Stomach (tissue), 9 donors: Measurements from ENCODE around the gene STARD10. TPM values are rescaled to one million over a fixed set of nuclear protein-coding genes. Genes with fewer than 3 reads are reported as not detected.

Source experiments
- DNase-seq, 2 donors: peaks; one replicate each; pipeline versions ENCODE4 v3.0.0 to v3.0.0-alpha.2; 2013 to 2019
- H3K27ac ChIP-seq, 5 donors: fragments of 200-600 bp in 4 of 5; sonication (generic) in 4 of 5; one replicate each; pipeline ENCODE4 v1.5.1; 2013 to 2019; ENCODE audit warnings: mild to moderate bottlenecking in 1 of 5, moderate library complexity in 1 of 5
- H3K27me3 ChIP-seq, 3 donors: fragments of 200-600 bp; sonication (generic); one replicate each; pipeline ENCODE4 v1.5.1; 2017 to 2019; ENCODE audit warnings: mixed run types in 1 of 3
- H3K36me3 ChIP-seq, 4 donors: fragments of 200-600 bp; sonication (generic); 1 replicate in 3 of 4; 2 replicates in 1 of 4; pipeline ENCODE4 v1.5.1; 2016 to 2019
- H3K4me1 ChIP-seq, 4 donors: fragments of 200-600 bp; sonication (generic); one replicate each; pipeline ENCODE4 v1.5.1; 2016 to 2019
- H3K4me3 ChIP-seq, 4 donors: fragments of 200-600 bp; sonication (generic) in 3 of 4; one replicate each; pipeline ENCODE4 v1.5.1; 2016 to 2019; ENCODE audit warnings: mild to moderate bottlenecking in 1 of 4
- H3K9me3 ChIP-seq, 4 donors: fragments of 200-600 bp; sonication (generic); one replicate each; pipeline ENCODE4 v1.5.1; 2016 to 2019
- EP300 ChIP-seq: sonication (generic); formaldehyde crosslinking; IDR thresholded peaks from one replicate; pipeline ENCODE4 v1.6.1; 2017; ENCODE audit warnings: antibody characterized with exemption
- POLR2A ChIP-seq, 4 donors: fragments of 450-650 bp; IDR thresholded peaks; one replicate each; pipeline ENCODE4 v1.6.1; 2016; ENCODE audit warnings: antibody characterized with exemption in 4 of 4, control low read depth in 2 of 4, mild to moderate bottlenecking in 1 of 4, moderate library complexity in 1 of 4
- POLR2AphosphoS5 ChIP-seq, 3 donors: sonication (generic); formaldehyde crosslinking; IDR thresholded peaks; one replicate each; pipeline ENCODE4 v1.6.1; 2016; ENCODE audit warnings: antibody characterized with exemption in 3 of 3
- WGBS, 5 donors: extraction: QIAGEN DNeasy Blood & Tissue Kit in 3 of 5; methylation state at CpG; one replicate each; pipeline versions ENCODE4 v1.1.5 to v1.1.7; 2013 to 2018; 5-methylcytosine and 5-hydroxymethylcytosine counted together
- intact Hi-C: fragments of 100-400 bp; cut with DNase I; formaldehyde crosslinking; loops from one replicate; pipeline ENCODE4 v1.15.1; 2023; ENCODE audit warnings: low total_unique reads
- polyA plus RNA-seq, 3 donors: library from polyadenylated mRNA; stranded (reverse); fragments of 200-250 nt; gene quantifications; one replicate each; pipeline ENCODE4 v1.2.3, GENCODE V29; 2013
- total RNA-seq, 5 donors: library from RNA; depleted of rRNA; stranded (reverse); fragments of >200 nt; gene quantifications; one replicate each; pipeline versions ENCODE4 v1.1.0 to v1.2.3, GENCODE V29; 2014 to 2016
- TF ChIP-seq, protein P1 (sequence below), 7 experiments: fragments of 450-650 bp in 4 of 7; fragments of 200-600 bp in 3 of 7; sonication (generic) in 3 of 7; IDR thresholded peaks; one replicate each; pipeline ENCODE4 v1.5.1; 2016 to 2019; ENCODE audit warnings: antibody characterized with exemption in 7 of 7, control low read depth in 2 of 7, mild to moderate bottlenecking in 1 of 7
- donor health status: healthy with polysubstance abuse.
- donor health status: Bipolar disorder and iron deficiency.
- donor health status: healthy.

The STARD10 gene
- total and polyA plus RNA-seq, 8 donors: 125 to 950 (median 346) TPM

DNA sequence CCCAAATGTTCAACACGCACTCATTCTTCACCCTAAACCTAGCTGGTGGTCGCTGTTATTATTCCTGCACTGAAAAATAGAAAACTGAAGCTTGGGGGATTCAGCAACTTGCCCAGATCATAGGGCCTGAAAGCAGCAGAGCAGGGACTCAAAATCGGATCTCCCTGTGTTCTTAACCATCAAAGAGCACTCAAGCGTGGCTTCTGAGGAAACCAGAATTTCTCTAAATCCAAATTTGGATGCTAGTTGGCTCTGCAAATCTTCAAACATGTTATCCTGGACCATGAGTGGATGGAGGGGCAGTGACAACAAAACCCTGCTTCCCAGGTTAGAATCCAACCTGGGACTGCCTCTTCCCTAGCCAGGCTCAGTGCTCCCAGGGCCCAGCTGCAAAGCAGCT is 30.0 kb downstream of the STARD10 start:
- 74 to 84% (median 78%) methylated on average over 3 to 4 of the region's 4 CpGs for WGBS, 5 donors
- no peak overlapping the region for H3K4me3 ChIP-seq
- peak overlapping the region in 1 of 5 donors; percentile 35 for H3K27ac ChIP-seq
- intact Hi-C loops: no loop called here
- peaks cover 4 to 89% (median 58%) of the 10 kb centered on the region in 4 donors for H3K4me1 ChIP-seq
- TF ChIP-seq, protein P1, sequence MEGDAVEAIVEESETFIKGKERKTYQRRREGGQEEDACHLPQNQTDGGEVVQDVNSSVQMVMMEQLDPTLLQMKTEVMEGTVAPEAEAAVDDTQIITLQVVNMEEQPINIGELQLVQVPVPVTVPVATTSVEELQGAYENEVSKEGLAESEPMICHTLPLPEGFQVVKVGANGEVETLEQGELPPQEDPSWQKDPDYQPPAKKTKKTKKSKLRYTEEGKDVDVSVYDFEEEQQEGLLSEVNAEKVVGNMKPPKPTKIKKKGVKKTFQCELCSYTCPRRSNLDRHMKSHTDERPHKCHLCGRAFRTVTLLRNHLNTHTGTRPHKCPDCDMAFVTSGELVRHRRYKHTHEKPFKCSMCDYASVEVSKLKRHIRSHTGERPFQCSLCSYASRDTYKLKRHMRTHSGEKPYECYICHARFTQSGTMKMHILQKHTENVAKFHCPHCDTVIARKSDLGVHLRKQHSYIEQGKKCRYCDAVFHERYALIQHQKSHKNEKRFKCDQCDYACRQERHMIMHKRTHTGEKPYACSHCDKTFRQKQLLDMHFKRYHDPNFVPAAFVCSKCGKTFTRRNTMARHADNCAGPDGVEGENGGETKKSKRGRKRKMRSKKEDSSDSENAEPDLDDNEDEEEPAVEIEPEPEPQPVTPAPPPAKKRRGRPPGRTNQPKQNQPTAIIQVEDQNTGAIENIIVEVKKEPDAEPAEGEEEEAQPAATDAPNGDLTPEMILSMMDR (IDR thresholded peaks at IDR 0.05): no peak
- TF ChIP-seq POLR2A (IDR thresholded peaks at IDR 0.05): no peak
- TF ChIP-seq EP300: no peak
- no peak for TF ChIP-seq POLR2AphosphoS5 (IDR thresholded peaks at IDR 0.05)
- DNase-seq: no peak
- peaks cover 5 to 20% (median 16%) of the 10 kb centered on the region in 4 donors for H3K36me3 ChIP-seq
- no peaks in the 10 kb centered on the region for H3K9me3 ChIP-seq
- no peaks in the 10 kb centered on the region for H3K27me3 ChIP-seq

DNA sequence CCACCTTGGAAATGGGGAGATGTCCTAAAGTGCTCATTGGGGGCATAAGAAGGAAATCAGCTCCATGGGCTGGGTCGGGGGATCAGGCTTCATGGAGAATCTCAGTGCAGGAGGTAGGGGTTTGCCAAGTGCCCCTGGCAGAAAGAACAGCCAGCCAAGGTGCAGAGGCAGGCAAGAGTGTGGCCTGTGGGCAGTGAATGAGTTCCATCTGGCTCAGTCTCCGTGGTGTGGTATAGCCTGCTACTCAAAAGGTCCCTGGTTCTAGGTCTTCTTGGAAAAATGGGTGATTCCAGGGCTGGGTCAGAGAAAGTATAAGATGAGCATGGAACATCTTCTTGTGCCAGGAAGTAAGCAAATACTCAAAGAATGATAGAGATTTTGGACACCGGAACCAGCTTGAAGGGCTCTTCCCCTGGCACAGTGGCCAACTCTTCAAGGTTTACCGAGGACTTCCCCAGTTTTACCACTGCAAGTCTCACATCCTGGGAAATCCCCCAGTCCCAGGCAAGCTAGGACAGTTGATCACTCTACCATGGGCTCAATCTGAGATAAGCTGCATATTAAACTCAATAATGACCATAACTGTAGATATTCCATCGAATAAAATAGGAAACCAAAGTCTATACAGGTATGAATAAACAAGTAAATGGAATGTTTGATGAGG is 31.1 kb downstream of the STARD10 start:
- Histone ChIP-seq H3K27me3 (no peaks in the 10 kb centered on the region), H3K36me3 (peaks cover 15 to 29% (median 25%) of the 10 kb centered on the region in 4 donors), H3K4me1 (peaks cover 4 to 87% (median 49%) of the 10 kb centered on the region in 4 donors), H3K4me3 (no peak overlapping the region), H3K9me3 (no peaks in the 10 kb centered on the region), H3K27ac (peak overlapping the region in 1 of 5 donors; percentile 36)
- intact Hi-C loops: no loop called here
- TF ChIP-seq EP300 (no peak), POLR2A (IDR thresholded peaks at IDR 0.05) (no peak), POLR2AphosphoS5 (IDR thresholded peaks at IDR 0.05) (no peak)
- TF ChIP-seq, protein P1 (IDR thresholded peaks at IDR 0.05): no peak
- 51 to 61% (median 55%) methylated on average over 5 of the region's 5 CpGs for WGBS, 5 donors
- no peak for DNase-seq

- 60 to 74% (median 69%) methylated on average over 8 of the region's 8 CpGs for WGBS, 5 donors
- no peaks in the 10 kb centered on the region for H3K9me3 ChIP-seq
- no peak overlapping the region for H3K27ac ChIP-seq
- peaks cover 30 to 49% (median 44%) of the 10 kb centered on the region in 4 donors for H3K36me3 ChIP-seq
- H3K4me1 ChIP-seq: peaks cover 4 to 67% (median 30%) of the 10 kb centered on the region in 4 donors
- H3K4me3 ChIP-seq: no peak overlapping the region
- TF ChIP-seq, protein P1 (IDR thresholded peaks at IDR 0.05): no peak
- TF ChIP-seq POLR2A (IDR thresholded peaks at IDR 0.05) (no peak), POLR2AphosphoS5 (IDR thresholded peaks at IDR 0.05) (no peak), EP300 (no peak)
- intact Hi-C loops: no loop called here
- no peak for DNase-seq
- no peaks in the 10 kb centered on the region for H3K27me3 ChIP-seq
These were observed 33.1 kb downstream of the STARD10 start for GRCh38 chr11:72760539-72761405.

DNA sequence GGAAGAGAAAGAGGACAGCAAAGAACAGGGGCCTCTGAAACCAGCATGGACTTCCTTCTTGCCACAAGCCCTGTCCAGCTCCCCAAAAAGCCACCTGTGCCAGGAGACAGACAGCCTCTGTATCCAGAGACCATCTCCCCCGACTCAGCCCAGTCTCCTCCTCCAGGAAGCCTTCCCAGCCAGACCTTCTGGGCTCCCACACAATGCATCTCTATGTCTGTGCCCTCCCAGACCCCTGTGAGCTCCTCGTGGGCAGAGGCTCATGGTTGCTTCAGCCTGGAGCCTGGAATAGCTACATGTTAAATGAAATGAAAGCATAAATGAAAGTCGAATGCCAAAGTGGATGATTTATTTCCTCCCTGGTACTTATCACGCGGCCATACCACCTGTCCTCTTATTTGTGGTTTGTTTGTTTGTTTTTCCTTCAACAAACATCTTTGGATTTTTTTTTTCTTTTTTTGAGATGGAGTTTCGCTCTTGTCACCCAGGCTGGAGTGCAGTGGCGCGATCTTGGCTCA is 34.3 kb downstream of the STARD10 start:
- WGBS, 5 donors: 65 to 73% (median 69%) methylated on average over 7 to 8 of the region's 8 CpGs
- peak overlapping the region in 4 of 5 donors; percentile 16 to 63 (median 30) for H3K27ac ChIP-seq
- intact Hi-C loops: no loop called here

More for the DNA sequence above, 34.3 kb downstream of the STARD10 start:
- peak in 1 of 2 donors; percentile 51 for DNase-seq
- H3K9me3 ChIP-seq: no peaks in the 10 kb centered on the region
- peaks cover 30 to 62% (median 54%) of the 10 kb centered on the region in 4 donors for H3K36me3 ChIP-seq
- TF ChIP-seq POLR2AphosphoS5 (IDR thresholded peaks at IDR 0.05) (no peak), POLR2A (IDR thresholded peaks at IDR 0.05) (no peak), EP300 (no peak)
- TF ChIP-seq, protein P1 (IDR thresholded peaks at IDR 0.05): no peak
- H3K4me3 ChIP-seq: no peak overlapping the region
- H3K27me3 ChIP-seq: no peaks in the 10 kb centered on the region
- H3K4me1 ChIP-seq: peaks cover 4 to 69% (median 26%) of the 10 kb centered on the region in 4 donors
